Spleen (tissue), 11 donors: ENCODE data around the gene OR2T35. TPM values are rescaled to one million over a fixed set of nuclear protein-coding genes. Genes with fewer than 3 reads are reported as not detected.
"Not testable (repeated sequence)": the region's sequence is repeated elsewhere in the genome, so short reads cannot be mapped to it uniquely, and the experiment has no call there.

Source experiments
- DNase-seq: peaks from one replicate; pipeline ENCODE4 v3.0.0-alpha.2; 2020
- H3K27ac ChIP-seq, 8 donors: fragments of 200-600 bp; sonication (generic) in 7 of 8; 1 replicate in 4 of 8; 2 replicates in 4 of 8; pipeline versions ENCODE4 v1.5.0 to v1.8.0; 2016 to 2021; ENCODE audit warnings: inconsistent platforms in 4 of 8, mild to moderate bottlenecking in 4 of 8, moderate library complexity in 1 of 8
- H3K27me3 ChIP-seq, 7 donors: fragments of 200-600 bp; sonication (generic) in 6 of 7; replicated peaks in 1 of 7; 1 replicate in 4 of 7; 2 replicates in 3 of 7; pipeline versions ENCODE4 v1.5.0 to v1.8.0; 2016 to 2021; ENCODE audit warnings: inconsistent platforms in 3 of 7, mild to moderate bottlenecking in 1 of 7
- H3K36me3 ChIP-seq, 6 donors: fragments of 200-600 bp; sonication (generic) in 5 of 6; 1 replicate in 4 of 6; 2 replicates in 2 of 6; pipeline versions ENCODE4 v1.5.0 to v1.8.0; 2016 to 2021; ENCODE audit warnings: inconsistent platforms in 2 of 6
- H3K4me1 ChIP-seq, 6 donors: fragments of 200-600 bp; sonication (generic) in 5 of 6; 1 replicate in 3 of 6; 2 replicates in 3 of 6; pipeline versions ENCODE4 v1.5.0 to v1.8.0; 2016 to 2021; ENCODE audit warnings: inconsistent platforms in 3 of 6
- H3K4me3 ChIP-seq, 8 donors: fragments of 200-600 bp; sonication (generic) in 7 of 8; 1 replicate in 4 of 8; 2 replicates in 4 of 8; pipeline versions ENCODE4 v1.5.0 to v1.8.0; 2016 to 2021; ENCODE audit warnings: inconsistent platforms in 4 of 8, mild to moderate bottlenecking in 4 of 8, moderate library complexity in 2 of 8
- H3K9me3 ChIP-seq, 8 donors: fragments of 200-600 bp; sonication (generic) in 7 of 8; 1 replicate in 4 of 8; 2 replicates in 4 of 8; pipeline versions ENCODE4 v1.5.0 to v1.8.0; 2016 to 2021; ENCODE audit warnings: inconsistent platforms in 4 of 8
- POLR2A ChIP-seq, 3 donors: fragments of 450-650 bp; IDR thresholded peaks; one replicate each; pipeline ENCODE4 v1.5.1; 2017; ENCODE audit warnings: antibody characterized with exemption in 3 of 3, mild to moderate bottlenecking in 1 of 3
- POLR2AphosphoS5 ChIP-seq, 3 donors: sonication (generic); formaldehyde crosslinking; IDR thresholded peaks; one replicate each; pipeline ENCODE4 v1.5.1; 2017; ENCODE audit warnings: antibody characterized with exemption in 3 of 3
- WGBS, 5 donors: extraction: QIAGEN DNeasy Blood & Tissue Kit in 3 of 5; methylation state at CpG; one replicate each; pipeline versions ENCODE4 v1.1.5 to v1.1.7; 2013 to 2018; 5-methylcytosine and 5-hydroxymethylcytosine counted together
- intact Hi-C: fragments of 100-400 bp; cut with DNase I; formaldehyde crosslinking; loops from one replicate; pipeline ENCODE4 v1.15.0; 2023; ENCODE audit warnings: low total_unique reads
- polyA plus RNA-seq, 3 donors: library from polyadenylated mRNA; stranded (reverse); fragments of 200-250 nt; gene quantifications; one replicate each; pipeline ENCODE4 v1.2.1, GENCODE V29; 2013
- total RNA-seq, 7 donors: library from RNA; depleted of rRNA in 3 of 7; stranded (reverse); fragments of >200 nt in 3 of 7; fragmentation: NEBNext Ultra II Directional in 4 of 7; extraction: Animal tissue kit (Norgen Biotek cat#: 25700) in 4 of 7; gene quantifications; one replicate each; pipeline versions ENCODE4 v1.1.0 to v1.2.1, GENCODE V29; 2016 to 2021
- TF ChIP-seq, protein P1 (sequence below), 11 experiments: fragments of 200-600 bp in 7 of 11; fragments of 450-650 bp in 4 of 11; sonication (generic) in 4 of 11; IDR thresholded peaks in 8 of 11; conservative IDR thresholded peaks in 3 of 11; 1 replicate in 7 of 11; 2 replicates in 4 of 11; pipeline versions ENCODE4 v1.4.0 to v1.8.0; 2016 to 2021; ENCODE audit warnings: antibody characterized with exemption in 11 of 11, inconsistent platforms in 4 of 11, mild to moderate bottlenecking in 1 of 11
- donor health status: healthy with polysubstance abuse.
- donor health status: DM: no; HTN: no; CAD: no; lungs with moderate emphysema.
- donor health status: DM: no; HTN: no; CAD: no.
- donor health status: Bipolar disorder and iron deficiency.
- donor health status: healthy.
- donor health status: DM: no; HTN: no; CAD: no.
- donor health status: DM: yes; HTN: yes; CAD: no.

OR2T35 gene
- total and polyA plus RNA-seq, 10 donors: 0.19 to 0.68 (median 0.34) TPM; not detected in 5

DNA sequence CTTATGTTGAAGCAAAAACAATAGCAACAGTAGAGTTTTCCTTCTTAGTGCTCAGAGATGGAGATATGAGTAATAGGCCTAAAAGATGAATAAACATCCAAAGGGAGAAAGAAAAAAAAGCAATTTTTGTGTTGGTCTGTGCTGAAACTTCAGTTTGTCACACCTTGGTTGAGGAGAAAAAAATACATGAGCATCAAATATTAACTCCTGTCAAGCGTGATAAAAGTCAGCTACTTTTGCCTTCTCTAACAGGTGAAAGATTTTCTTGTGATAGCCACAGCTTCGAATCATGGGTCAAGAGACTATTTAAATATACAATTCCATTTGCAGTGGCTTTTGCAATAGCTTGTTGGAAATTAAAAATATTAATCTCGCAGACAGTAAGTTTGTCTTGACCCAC lies 4.2 kb downstream of the OR2T35 start:
- DNase-seq, H3K27me3 ChIP-seq, H3K27ac ChIP-seq, H3K9me3 ChIP-seq, H3K4me1 ChIP-seq, H3K4me3 ChIP-seq, intact Hi-C loops, H3K36me3 ChIP-seq: not testable (repeated sequence)
- WGBS, 5 donors: no CpG with 5 or more reads among the region's 3 CpGs

GRCh38 chr1:248639652-248640051 lies 5.4 kb downstream of the OR2T35 start:
- H3K4me1 ChIP-seq, H3K27me3 ChIP-seq, H3K4me3 ChIP-seq, H3K27ac ChIP-seq, H3K9me3 ChIP-seq, H3K36me3 ChIP-seq, intact Hi-C loops, DNase-seq: not testable (repeated sequence)
- WGBS, 5 donors: no CpG with 5 or more reads among the region's 5 CpGs

- DNase-seq, intact Hi-C loops, H3K27me3 ChIP-seq, H3K27ac ChIP-seq, H3K36me3 ChIP-seq, H3K4me3 ChIP-seq, H3K4me1 ChIP-seq, H3K9me3 ChIP-seq: not testable (repeated sequence)
- 65 to 77% (median 72%) methylated on average over 1 to 3 of the region's 5 CpGs; no CpG with 5 or more reads in 1 of the 5 donors for WGBS, 5 donors
These were observed 8.5 kb downstream of the OR2T35 start for GRCh38 chr1:248636612-248637011.

GRCh38 chr1:248634991-248635390 lies 10.1 kb downstream of the OR2T35 start, which contains the start of gene OR2T11:
TSS of gene OR2T11 (minus strand) at chr1:248635091. CDS start at chr1:248627128, 7,963 bp downstream.
- H3K27me3 ChIP-seq, H3K36me3 ChIP-seq, H3K4me1 ChIP-seq, DNase-seq, H3K4me3 ChIP-seq, H3K27ac ChIP-seq, intact Hi-C loops, H3K9me3 ChIP-seq: not testable (repeated sequence)
- WGBS, 5 donors: no CpG with 5 or more reads among the region's 2 CpGs

- DNase-seq: no peak
- intact Hi-C loops: no loop called here
- no peak for TF ChIP-seq POLR2AphosphoS5 (IDR thresholded peaks at IDR 0.05)
- 65 to 80% (median 71%) methylated on average over 7 of the region's 7 CpGs for WGBS, 5 donors
- Histone ChIP-seq H3K4me3 (no peak overlapping the region), H3K4me1 (no peaks in the 10 kb centered on the region), H3K27me3 (no peaks in the 10 kb centered on the region), H3K27ac (no peak overlapping the region), H3K9me3 (no peaks in the 10 kb centered on the region), H3K36me3 (no peaks in the 10 kb centered on the region)
These were observed 13.6 kb downstream of the OR2T35 start for GRCh38 chr1:248631354-248632008.

DNA sequence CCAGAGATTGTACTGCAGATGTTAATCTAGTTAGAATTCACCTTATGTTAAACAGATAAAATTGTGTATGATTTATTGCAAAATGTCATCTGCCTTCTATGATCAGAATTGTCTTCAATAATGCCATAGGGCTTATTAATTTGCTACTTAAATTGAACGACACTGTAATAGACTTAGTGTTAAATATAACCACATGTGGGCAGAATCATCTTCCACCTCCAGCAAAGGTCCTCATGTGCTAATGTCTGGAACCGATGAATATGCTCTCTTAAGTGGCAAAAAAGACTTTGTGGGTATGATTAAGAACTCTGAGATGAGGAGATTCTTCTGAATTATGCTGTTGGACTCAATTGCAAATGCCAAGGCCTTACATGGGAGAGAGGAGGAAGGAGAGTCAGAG lies 14.5 kb downstream of the OR2T35 start:
- Histone ChIP-seq H3K27me3 (no peaks in the 10 kb centered on the region), H3K27ac (no peak overlapping the region), H3K9me3 (no peaks in the 10 kb centered on the region), H3K4me1 (no peaks in the 10 kb centered on the region), H3K4me3 (no peak overlapping the region), H3K36me3 (no peaks in the 10 kb centered on the region)
- no peak for DNase-seq
- 68 to 83% (median 77%) methylated on average over 2 of the region's 2 CpGs for WGBS, 5 donors
- no peak for TF ChIP-seq POLR2AphosphoS5 (IDR thresholded peaks at IDR 0.05)
- TF ChIP-seq, protein P1, sequence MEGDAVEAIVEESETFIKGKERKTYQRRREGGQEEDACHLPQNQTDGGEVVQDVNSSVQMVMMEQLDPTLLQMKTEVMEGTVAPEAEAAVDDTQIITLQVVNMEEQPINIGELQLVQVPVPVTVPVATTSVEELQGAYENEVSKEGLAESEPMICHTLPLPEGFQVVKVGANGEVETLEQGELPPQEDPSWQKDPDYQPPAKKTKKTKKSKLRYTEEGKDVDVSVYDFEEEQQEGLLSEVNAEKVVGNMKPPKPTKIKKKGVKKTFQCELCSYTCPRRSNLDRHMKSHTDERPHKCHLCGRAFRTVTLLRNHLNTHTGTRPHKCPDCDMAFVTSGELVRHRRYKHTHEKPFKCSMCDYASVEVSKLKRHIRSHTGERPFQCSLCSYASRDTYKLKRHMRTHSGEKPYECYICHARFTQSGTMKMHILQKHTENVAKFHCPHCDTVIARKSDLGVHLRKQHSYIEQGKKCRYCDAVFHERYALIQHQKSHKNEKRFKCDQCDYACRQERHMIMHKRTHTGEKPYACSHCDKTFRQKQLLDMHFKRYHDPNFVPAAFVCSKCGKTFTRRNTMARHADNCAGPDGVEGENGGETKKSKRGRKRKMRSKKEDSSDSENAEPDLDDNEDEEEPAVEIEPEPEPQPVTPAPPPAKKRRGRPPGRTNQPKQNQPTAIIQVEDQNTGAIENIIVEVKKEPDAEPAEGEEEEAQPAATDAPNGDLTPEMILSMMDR (IDR thresholded peaks at IDR 0.05 in 8 of 11, conservative IDR thresholded peaks at IDR 0.05 in 3 of 11): no peak
- TF ChIP-seq POLR2A (IDR thresholded peaks at IDR 0.05): no peak
- intact Hi-C loops: no loop called here
